Measurements from ENCODE around the gene TTC19.

GRCh38 chr17:16002708-16003260 is 3.2 kb downstream of the TTC19 start:
- TF ChIP-seq CTCF (IDR thresholded peaks at IDR 0.05; ENCODE audit: insufficient read depth, low read depth, low read length), result no peak
- TF ChIP-seq EZH2 (IDR thresholded peaks at IDR 0.05; ENCODE audit: insufficient read depth, low read length), result no peak
